H1 (cell line): Measurements from ENCODE around the gene RAB29. TPM values are rescaled to one million over a fixed set of nuclear protein-coding genes. Genes with fewer than 3 reads are reported as not detected.

ENCODE experiments used
- BRCA1 ChIP-seq: IDR thresholded peaks from 2 replicates; pipeline ENCODE4 v1.6.1; 2012; ENCODE audit warnings: low read depth, low read length, improper control_type of control experiment
- CTBP2 ChIP-seq: IDR thresholded peaks from 2 replicates; pipeline ENCODE4 v1.7.0; 2011; ENCODE audit warnings: borderline replicate concordance, mild to moderate bottlenecking, moderate library complexity, mixed read lengths, low read length; ENCODE audit not compliant: insufficient read depth, insufficient read length
- EGR1 ChIP-seq: IDR thresholded peaks from 2 replicates; pipeline ENCODE4 v1.6.1; 2011; ENCODE audit warnings: low read depth, low read length, borderline replicate concordance
- EZH2 ChIP-seq: fragments of 200-600 bp; sonication (generic); IDR thresholded peaks from 2 replicates; pipeline ENCODE4 v1.7.1; 2012; ENCODE audit warnings: low read depth, mild to moderate bottlenecking, moderate library complexity, low read length, inconsistent platforms; ENCODE audit not compliant: severe bottlenecking
- POLR2A ChIP-seq, 2 experiments: IDR thresholded peaks; 1 replicate in 1 of 2; 2 replicates in 1 of 2; pipeline ENCODE4 v1.6.1; 2011; ENCODE audit warnings: low read depth in 2 of 2, low read length in 2 of 2, mild to moderate bottlenecking in 2 of 2; ENCODE audit errors: control extremely low read depth in 1 of 2
- POLR2AphosphoS5 ChIP-seq: IDR thresholded peaks from 2 replicates; pipeline ENCODE4 v1.6.1; 2011; ENCODE audit warnings: low read depth, low read length
- POU5F1 ChIP-seq: IDR thresholded peaks from 2 replicates; pipeline ENCODE4 v1.6.1; 2011; ENCODE audit warnings: low read depth, mild to moderate bottlenecking, low read length, moderate library complexity
- RBBP5 ChIP-seq: IDR thresholded peaks from 2 replicates; pipeline ENCODE4 v1.7.1; 2012; ENCODE audit warnings: low read depth, mild to moderate bottlenecking, inconsistent platforms, low read length, moderate library complexity, borderline replicate concordance
- polyA plus RNA-seq, 7 experiments: library from polyadenylated mRNA; depleted of rRNA in 3 of 7; stranded (reverse) in 5 of 7; unstranded in 2 of 7; fragments of >200 nt in 5 of 7; fragments of 200-250 nt in 2 of 7; gene quantifications; 1 replicate in 5 of 7; 2 replicates in 1 of 7; 4 replicates in 1 of 7; pipeline versions ENCODE4 v1.2.1 to v1.2.3, GENCODE V29; 2011 to 2013; ENCODE audit warnings: missing spikeins in 2 of 7, mixed read lengths in 2 of 7
- total RNA-seq: library from RNA; stranded (reverse); fragmentation: NEBNext Ultra II Directional; extraction: Animal tissue kit (Norgen Biotek cat#: 25700); gene quantifications from 2 replicates; pipeline ENCODE4 v1.2.1, GENCODE V29; 2021

RAB29 gene
- total and polyA plus RNA-seq, 2 of the 8 experiments (the other 6 are each of a cell fraction or from before 2014, with no cell fraction given), result 10.1 to 17.3 TPM

GRCh38 chr1:205741681-205742080, 33.6 kb downstream of the RAB29 start (continued):
- TF ChIP-seq RBBP5 (no peak), POU5F1 (no peak), POLR2AphosphoS5 (no peak), BRCA1 (no peak), POLR2A (IDR thresholded peaks at IDR 0.05; ENCODE audit: control extremely low read depth in 1 of 2, low read depth in 2 of 2, low read length in 2 of 2) (no peak; a peak in 1 of 3 replicates), EZH2 (no peak), EGR1 (no peak), CTBP2 (no peak)
